GM06990 (cell line): ENCODE data around the gene C19orf81.

Experiments used
- DNase-seq: peaks from one replicate; pipeline ENCODE4 v3.0.0-alpha.2; 2011; ENCODE audit not compliant: insufficient read length; ENCODE audit errors: extremely low read depth
- H3K27me3 ChIP-seq: replicated peaks from 2 replicates; pipeline ENCODE4 v1.6.0; 2011; ENCODE audit warnings: low read length; ENCODE audit not compliant: control insufficient read depth, insufficient read depth
- H3K36me3 ChIP-seq: 2 replicates; pipeline ENCODE4 v1.5.1; 2011; ENCODE audit warnings: low read length; ENCODE audit not compliant: control insufficient read depth, insufficient read depth
- H3K4me3 ChIP-seq: replicated peaks from 2 replicates; pipeline ENCODE4 v1.5.1; 2011; ENCODE audit warnings: low read depth, mild to moderate bottlenecking, control low read depth, low read length
- CTCF ChIP-seq: IDR thresholded peaks from 2 replicates; pipeline ENCODE4 v1.5.1; 2011; ENCODE audit warnings: low read length, control low read depth, mild to moderate bottlenecking, inconsistent platforms; ENCODE audit not compliant: insufficient read depth, poor library complexity, severe bottlenecking

C19orf81 gene

GRCh38 chr19:50647879-50648615, 1.2 kb upstream of the C19orf81 start:
- Histone ChIP-seq H3K27me3 (no peaks in the 10 kb centered on the region), H3K36me3 (no peaks in the 10 kb centered on the region), H3K4me3 (no peak overlapping the region)
- no peak for TF ChIP-seq CTCF
- DNase-seq: no peak

- H3K36me3 ChIP-seq: no peaks in the 10 kb centered on the region
- DNase-seq: no peak
- H3K4me3 ChIP-seq: no peak overlapping the region
- TF ChIP-seq CTCF: no peak
- H3K27me3 ChIP-seq: no peaks in the 10 kb centered on the region
Observed at GRCh38 chr19:50648659-50649058, 586 bp upstream of the C19orf81 start.

- Histone ChIP-seq H3K27me3 (no peaks in the 10 kb centered on the region), H3K36me3 (no peaks in the 10 kb centered on the region), H3K4me3 (no peak overlapping the region)
- DNase-seq: no peak
- no peak for TF ChIP-seq CTCF
Observed at GRCh38 chr19:50651174-50651573, 1.9 kb downstream of the C19orf81 start.

GRCh38 chr19:50652722-50653121, 3.5 kb downstream of the C19orf81 start:
- no peak for TF ChIP-seq CTCF

GRCh38 chr19:50654882-50655281, 5.6 kb downstream of the C19orf81 start:
- no peak for DNase-seq
- peaks cover 2% of the 10 kb centered on the region for H3K27me3 ChIP-seq
- no peak for TF ChIP-seq CTCF
- no peaks in the 10 kb centered on the region for H3K36me3 ChIP-seq
- no peak overlapping the region for H3K4me3 ChIP-seq

More at GRCh38 chr19:50652722-50653121, 3.5 kb downstream of the C19orf81 start:
- no peaks in the 10 kb centered on the region for H3K36me3 ChIP-seq
- H3K4me3 ChIP-seq: no peak overlapping the region
- DNase-seq: no peak
- no peaks in the 10 kb centered on the region for H3K27me3 ChIP-seq

GRCh38 chr19:50657222-50657669, 8.0 kb downstream of the C19orf81 start:
- Histone ChIP-seq H3K4me3 (no peak overlapping the region), H3K27me3 (peaks cover 2% of the 10 kb centered on the region)
- no peak for TF ChIP-seq CTCF

More at GRCh38 chr19:50657222-50657669, 8.0 kb downstream of the C19orf81 start:
- no peak for DNase-seq
- H3K36me3 ChIP-seq: no peaks in the 10 kb centered on the region
